ENCODE results near the gene HEXD. TPM values are rescaled to one million over a fixed set of nuclear protein-coding genes. Genes with fewer than 3 reads are reported as not detected.
"Not testable (repeated sequence)": the region's sequence is repeated elsewhere in the genome, so short reads cannot be mapped to it uniquely, and the experiment has no call there.

Gene HEXD
- total RNA-seq, 4 donors from 2014 or later: 29.1 to 66.4 (median 47.3) TPM

GRCh38 chr17:82449131-82449882 lies 31.2 kb downstream of the HEXD start:
- ATAC-seq (ENCODE audit: low FRiP score): no peak
- DNase-seq (ENCODE audit: low spot score): no peak
- TF ChIP-seq, protein P1, sequence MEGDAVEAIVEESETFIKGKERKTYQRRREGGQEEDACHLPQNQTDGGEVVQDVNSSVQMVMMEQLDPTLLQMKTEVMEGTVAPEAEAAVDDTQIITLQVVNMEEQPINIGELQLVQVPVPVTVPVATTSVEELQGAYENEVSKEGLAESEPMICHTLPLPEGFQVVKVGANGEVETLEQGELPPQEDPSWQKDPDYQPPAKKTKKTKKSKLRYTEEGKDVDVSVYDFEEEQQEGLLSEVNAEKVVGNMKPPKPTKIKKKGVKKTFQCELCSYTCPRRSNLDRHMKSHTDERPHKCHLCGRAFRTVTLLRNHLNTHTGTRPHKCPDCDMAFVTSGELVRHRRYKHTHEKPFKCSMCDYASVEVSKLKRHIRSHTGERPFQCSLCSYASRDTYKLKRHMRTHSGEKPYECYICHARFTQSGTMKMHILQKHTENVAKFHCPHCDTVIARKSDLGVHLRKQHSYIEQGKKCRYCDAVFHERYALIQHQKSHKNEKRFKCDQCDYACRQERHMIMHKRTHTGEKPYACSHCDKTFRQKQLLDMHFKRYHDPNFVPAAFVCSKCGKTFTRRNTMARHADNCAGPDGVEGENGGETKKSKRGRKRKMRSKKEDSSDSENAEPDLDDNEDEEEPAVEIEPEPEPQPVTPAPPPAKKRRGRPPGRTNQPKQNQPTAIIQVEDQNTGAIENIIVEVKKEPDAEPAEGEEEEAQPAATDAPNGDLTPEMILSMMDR (IDR thresholded peaks at IDR 0.05): no peak

GRCh38 chr17:82449883-82450356 lies 31.8 kb downstream of the HEXD start:
- ATAC-seq (ENCODE audit: low FRiP score) (peak; percentile 2), DNase-seq (ENCODE audit: low spot score) (no peak)

DNA sequence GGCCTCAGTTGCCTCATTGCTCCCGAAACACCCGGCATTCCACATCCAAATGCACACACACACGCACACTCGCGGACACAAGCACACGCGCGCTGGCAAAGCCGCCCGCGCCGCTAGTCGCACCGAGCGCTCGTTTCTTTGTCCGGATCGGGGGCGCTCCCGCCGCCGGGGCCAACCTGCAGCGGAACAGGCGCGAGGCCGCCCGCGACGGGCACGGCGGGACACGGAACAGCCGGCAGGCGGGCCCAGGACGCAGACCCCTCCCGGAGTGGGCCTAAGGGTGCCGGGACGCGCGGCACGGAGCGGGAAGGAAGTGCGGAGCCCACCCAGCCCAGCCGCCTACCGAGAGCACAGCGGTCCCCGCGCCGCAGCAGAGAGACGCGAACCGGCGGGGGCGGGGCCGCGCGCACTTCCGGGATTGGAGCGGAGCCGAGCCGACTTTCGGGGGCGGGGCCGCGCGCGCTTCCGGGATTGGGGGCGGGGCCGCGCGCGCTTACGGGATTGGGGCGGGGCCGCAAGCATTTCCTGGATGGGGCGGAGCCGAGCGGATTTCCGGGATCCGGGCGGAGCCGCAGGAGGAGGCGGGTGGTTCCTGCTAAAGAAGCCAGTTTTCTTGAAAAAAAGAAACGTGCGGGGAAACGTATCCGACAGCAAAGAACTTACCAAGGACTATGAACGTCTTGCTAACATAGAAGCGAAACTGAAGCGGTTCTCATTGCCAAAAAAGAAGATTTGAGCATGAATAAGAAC lies 32.4 kb downstream of the HEXD start, which contains the start of gene CYBC1:
Gene CYBC1, minus strand, starts transcription at position 396 of the 750 bp plus-strand sequence. CDS start 1,498 bp downstream, outside the sequence.
- ATAC-seq (ENCODE audit: low FRiP score) (peak; percentile 94), DNase-seq (ENCODE audit: low spot score) (peak; percentile 78)
- TF ChIP-seq, protein P1 (IDR thresholded peaks at IDR 0.05): no peak

More at GRCh38 chr17:82449883-82450356, 31.8 kb downstream of the HEXD start:
- TF ChIP-seq, protein P1 (IDR thresholded peaks at IDR 0.05): no peak

DNA sequence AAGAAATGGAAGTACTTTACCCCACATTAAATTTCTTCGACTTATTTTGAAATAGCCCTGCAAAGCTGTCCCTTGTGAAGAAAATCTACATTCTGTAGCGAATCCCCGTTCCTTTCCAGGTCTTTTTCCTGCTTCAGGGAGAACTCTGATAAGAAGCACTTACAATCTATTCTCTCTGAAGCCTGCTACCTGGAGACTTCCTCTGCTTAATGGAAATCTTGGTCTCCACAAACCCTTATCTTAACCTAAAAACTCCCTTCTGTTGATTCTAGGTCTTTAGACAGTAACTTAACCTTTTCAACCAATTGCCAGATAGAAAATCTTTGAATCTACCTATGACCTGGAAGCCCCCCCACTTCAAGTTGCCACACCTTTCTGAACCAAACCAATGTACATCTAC lies 34.0 kb downstream of the HEXD start:
- no peak for ATAC-seq (ENCODE audit: low FRiP score)
- TF ChIP-seq, protein P1 (IDR thresholded peaks at IDR 0.05): no peak
- no peak for DNase-seq (ENCODE audit: low spot score)

GRCh38 chr17:82453151-82453550 lies 35.0 kb downstream of the HEXD start:
- DNase-seq (ENCODE audit: low spot score); ATAC-seq (ENCODE audit: low FRiP score): not testable (repeated sequence)

DNA sequence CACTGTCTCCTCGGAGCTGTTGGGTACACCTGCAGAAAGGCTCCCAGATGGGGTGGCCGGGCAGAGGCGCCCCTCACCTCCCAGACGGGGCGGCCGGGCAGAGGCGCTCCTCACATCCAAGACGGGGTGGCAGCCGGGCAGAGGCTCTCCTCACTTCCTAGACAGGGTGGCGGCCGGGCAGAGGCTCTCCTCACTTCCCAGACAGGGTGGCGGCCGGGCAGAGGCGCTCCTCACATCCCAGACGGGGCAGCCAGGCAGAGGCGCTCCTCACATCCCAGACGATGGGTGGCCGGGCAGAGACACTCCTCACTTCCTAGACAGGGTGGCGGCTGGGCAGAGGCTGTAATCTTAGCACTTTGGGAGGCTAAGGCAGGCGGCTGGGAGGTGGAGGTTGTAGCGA lies 35.6 kb downstream of the HEXD start:
- not testable (repeated sequence) for ATAC-seq (ENCODE audit: low FRiP score)

DNA sequence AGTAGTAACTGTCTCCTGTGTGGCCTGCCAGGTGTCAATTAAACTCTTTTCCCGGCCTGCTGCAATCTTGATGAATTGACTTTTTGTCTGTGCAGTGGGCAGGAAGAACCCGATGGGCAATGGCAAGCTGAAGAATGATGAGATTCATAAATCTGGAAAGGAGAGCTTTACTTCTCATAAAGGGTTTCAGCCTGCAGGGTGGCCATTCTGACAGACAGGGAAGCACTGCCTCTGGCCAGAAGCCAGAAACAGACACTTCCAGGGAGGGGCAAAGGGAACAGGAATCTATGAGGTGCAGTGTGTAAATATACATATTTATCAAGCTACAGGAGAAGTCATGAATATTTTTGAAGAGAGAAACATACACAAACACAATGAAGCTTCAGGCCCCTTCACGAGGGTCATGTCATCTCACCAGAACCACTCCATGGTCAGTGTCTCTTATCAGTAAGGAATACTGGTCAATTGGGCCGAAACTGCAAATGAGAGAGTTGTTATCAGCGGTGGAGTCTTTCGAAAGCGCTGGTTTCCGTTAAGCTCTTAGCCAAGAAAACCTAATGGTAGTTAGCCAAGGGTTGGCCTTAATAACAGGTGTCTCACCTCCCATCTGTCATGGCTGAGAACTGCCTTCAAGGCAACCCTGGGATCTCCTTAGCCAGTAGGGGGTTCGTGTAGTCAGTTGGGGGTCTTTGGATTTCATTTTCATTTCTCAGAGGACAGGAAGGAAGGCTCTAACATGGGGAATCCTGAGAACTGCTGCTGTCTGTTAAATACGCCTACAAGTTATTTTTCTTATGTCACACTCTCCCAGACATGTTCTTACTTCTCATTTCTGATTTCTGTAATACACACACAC lies 39.2 kb downstream of the HEXD start:
- no peak for DNase-seq (ENCODE audit: low spot score)

More for the DNA sequence above, 35.6 kb downstream of the HEXD start:
- not testable (repeated sequence) for DNase-seq (ENCODE audit: low spot score)

More for the DNA sequence above, 39.2 kb downstream of the HEXD start:
- TF ChIP-seq, protein P1 (IDR thresholded peaks at IDR 0.05): no peak
- ATAC-seq (ENCODE audit: low FRiP score): peak; percentile 35
